Lung (tissue), 12 donors: ENCODE data around the gene SLC13A5. TPM values are rescaled to one million over a fixed set of nuclear protein-coding genes. Genes with fewer than 3 reads are reported as not detected.

Experiments
- ATAC-seq: fragments of 200-7000 bp; cut with Tn5 transposase; one replicate; pipeline ENCODE4 v1.9.1; 2020; ENCODE audit warnings: moderate number of reproducible peaks; ENCODE audit not compliant: insufficient read depth, low FRiP score
- DNase-seq, 3 donors: peaks; one replicate each; pipeline ENCODE4 v3.0.0-alpha.2; 2013 to 2017
- H3K27ac ChIP-seq, 2 donors: one replicate each; pipeline ENCODE4 v1.5.1; 2013; ENCODE audit warnings: mild to moderate bottlenecking in 2 of 2, moderate library complexity in 2 of 2, control low read depth in 1 of 2, inconsistent platforms in 1 of 2, low read depth in 1 of 2, low read length in 1 of 2
- H3K27me3 ChIP-seq, 3 donors: one replicate each; pipeline ENCODE4 v1.5.1; 2013; ENCODE audit warnings: low read length in 2 of 3; ENCODE audit not compliant: control insufficient read depth in 3 of 3, insufficient read depth in 3 of 3
- H3K36me3 ChIP-seq, 4 donors: one replicate each; pipeline ENCODE4 v1.5.1; 2013; ENCODE audit warnings: low read length in 4 of 4, mild to moderate bottlenecking in 1 of 4, moderate library complexity in 1 of 4; ENCODE audit not compliant: control insufficient read depth in 4 of 4, insufficient read depth in 4 of 4
- H3K4me1 ChIP-seq, 5 donors: one replicate each; pipeline ENCODE4 v1.5.1; 2013; ENCODE audit warnings: low read length in 5 of 5, mild to moderate bottlenecking in 2 of 5, moderate library complexity in 1 of 5; ENCODE audit not compliant: control insufficient read depth in 5 of 5, insufficient read depth in 5 of 5
- H3K4me3 ChIP-seq: one replicate; pipeline ENCODE4 v1.5.1; 2013; ENCODE audit warnings: mild to moderate bottlenecking, control low read depth, moderate library complexity
- H3K9ac ChIP-seq, 2 donors: one replicate each; pipeline ENCODE4 v1.5.1; 2013; ENCODE audit warnings: low read length in 2 of 2, control low read depth in 1 of 2; ENCODE audit not compliant: insufficient read depth in 1 of 2
- H3K9me3 ChIP-seq, 4 donors: one replicate each; pipeline ENCODE4 v1.5.1; 2013; ENCODE audit warnings: low read length in 3 of 4, mild to moderate bottlenecking in 1 of 4, moderate library complexity in 1 of 4; ENCODE audit not compliant: control insufficient read depth in 4 of 4, insufficient read depth in 3 of 4
- WGBS, 2 donors: extraction: QIAGEN DNeasy Blood & Tissue Kit; methylation state at CpG; one replicate each; pipeline ENCODE4 v1.1.7; 2013; 5-methylcytosine and 5-hydroxymethylcytosine counted together
- polyA plus RNA-seq, 2 donors: library from polyadenylated mRNA; stranded (reverse); fragments of 200-250 nt; gene quantifications; one replicate each; pipeline ENCODE4 v1.2.1, GENCODE V29; 2013
- total RNA-seq, 2 donors: library from RNA; depleted of rRNA in 1 of 2; stranded (reverse); fragments of >200 nt in 1 of 2; gene quantifications; one replicate each; pipeline ENCODE4 v1.2.1, GENCODE V29; 2014 to 2021
- TF ChIP-seq, protein P1 (sequence below): IDR thresholded peaks from 2 replicates; pipeline ENCODE4 v1.5.1; 2012; ENCODE audit warnings: mild to moderate bottlenecking; ENCODE audit errors: control extremely low read depth, extremely low read depth
- donor health status: control.
- donor health status: control.
- donor health status: Bipolar disorder and iron deficiency.
- donor health status: healthy.
- donor health status: DM: yes; HTN: yes; CAD: no.

SLC13A5 gene
- total and polyA plus RNA-seq, 4 donors: 0.18 TPM; not detected in 3

DNA sequence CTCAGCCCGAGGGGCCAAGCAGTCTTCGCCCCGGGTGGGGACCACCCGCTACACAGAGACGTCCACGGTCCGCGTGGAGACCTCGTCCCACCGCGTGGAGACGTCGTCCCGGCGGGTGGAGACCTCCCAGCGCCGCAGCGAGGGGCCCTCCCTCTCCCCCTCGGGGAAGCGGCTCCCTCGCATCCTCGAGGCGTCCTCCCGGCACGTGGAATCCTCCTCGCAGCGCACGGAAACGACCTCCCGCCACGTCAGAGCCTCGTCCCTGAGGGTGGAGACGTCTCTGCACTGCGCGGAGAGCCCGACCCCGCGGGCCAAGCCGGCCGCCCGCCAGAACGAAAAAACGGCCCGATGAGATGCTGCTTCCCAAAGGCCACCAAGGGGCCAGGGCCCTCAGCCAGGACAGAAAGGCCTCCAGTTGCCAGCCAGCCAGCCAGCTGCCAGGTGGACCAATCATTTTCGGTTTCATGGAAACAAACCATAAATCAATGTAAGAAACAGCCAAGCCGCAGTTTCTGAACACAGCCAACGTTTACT, 61.2 kb downstream of the SLC13A5 start:
- Histone ChIP-seq H3K9ac (peak overlapping the region in 1 of 2 donors; percentile 47), H3K27me3 (peaks cover 0 to 27% (median 24%) of the 10 kb centered on the region in 3 donors), H3K4me1 (peaks cover 10 to 40% (median 14%) of the 10 kb centered on the region in 5 donors), H3K9me3 (peaks cover 0 to 4% (median 0%) of the 10 kb centered on the region in 4 donors), H3K36me3 (peaks cover 5 to 24% (median 9%) of the 10 kb centered on the region in 4 donors), H3K4me3 (peak overlapping the region; percentile 89), H3K27ac (peak overlapping the region in 1 of 2 donors; percentile 75)
- 1 to 6% methylated on average over 45 to 47 of the region's 47 CpGs for WGBS, 2 donors
- DNase-seq (peak; percentile 58 to 69 (median 59)), ATAC-seq (no peak)
- TF ChIP-seq, protein P1, sequence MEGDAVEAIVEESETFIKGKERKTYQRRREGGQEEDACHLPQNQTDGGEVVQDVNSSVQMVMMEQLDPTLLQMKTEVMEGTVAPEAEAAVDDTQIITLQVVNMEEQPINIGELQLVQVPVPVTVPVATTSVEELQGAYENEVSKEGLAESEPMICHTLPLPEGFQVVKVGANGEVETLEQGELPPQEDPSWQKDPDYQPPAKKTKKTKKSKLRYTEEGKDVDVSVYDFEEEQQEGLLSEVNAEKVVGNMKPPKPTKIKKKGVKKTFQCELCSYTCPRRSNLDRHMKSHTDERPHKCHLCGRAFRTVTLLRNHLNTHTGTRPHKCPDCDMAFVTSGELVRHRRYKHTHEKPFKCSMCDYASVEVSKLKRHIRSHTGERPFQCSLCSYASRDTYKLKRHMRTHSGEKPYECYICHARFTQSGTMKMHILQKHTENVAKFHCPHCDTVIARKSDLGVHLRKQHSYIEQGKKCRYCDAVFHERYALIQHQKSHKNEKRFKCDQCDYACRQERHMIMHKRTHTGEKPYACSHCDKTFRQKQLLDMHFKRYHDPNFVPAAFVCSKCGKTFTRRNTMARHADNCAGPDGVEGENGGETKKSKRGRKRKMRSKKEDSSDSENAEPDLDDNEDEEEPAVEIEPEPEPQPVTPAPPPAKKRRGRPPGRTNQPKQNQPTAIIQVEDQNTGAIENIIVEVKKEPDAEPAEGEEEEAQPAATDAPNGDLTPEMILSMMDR: no peak

DNA sequence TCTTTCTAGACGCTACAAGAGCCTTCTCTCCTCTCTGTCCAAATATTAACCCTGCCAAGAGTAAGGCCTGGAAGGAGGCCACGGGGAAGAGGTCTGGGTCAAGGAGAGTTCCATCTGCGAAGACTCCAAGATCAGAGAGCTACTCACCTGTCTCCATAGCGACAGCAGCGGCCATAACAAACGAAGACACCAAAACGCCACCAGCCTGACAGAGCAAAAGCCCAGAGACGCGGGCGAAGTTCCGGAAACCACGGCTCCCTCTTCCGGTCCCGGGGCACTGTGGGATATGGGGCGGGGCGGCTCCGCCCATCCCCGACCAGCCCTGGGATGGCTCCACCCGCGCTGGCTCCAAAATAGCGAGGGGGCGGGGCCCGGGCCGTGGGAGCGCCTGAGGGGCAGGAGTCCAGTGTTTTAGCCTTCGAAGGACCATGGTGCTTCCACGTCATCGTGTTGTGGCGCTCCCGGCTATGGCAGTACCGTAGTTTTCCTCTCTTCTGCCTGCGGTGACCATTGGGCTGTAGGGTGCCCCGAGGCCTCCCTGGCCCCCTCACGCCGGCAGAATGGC, 61.7 kb downstream of the SLC13A5 start, which contains the start of the genes C17orf100 and MED31:
TSS of gene C17orf100 (plus strand) at position 409 of the 565 bp plus-strand sequence. CDS start at position 561, 152 bp downstream.
TSS of gene MED31 (minus strand) at position 252 of the 565 bp plus-strand sequence. CDS start at position 175, 77 bp downstream.
- TF ChIP-seq, protein P1: no peak
- Histone ChIP-seq H3K36me3 (peaks cover 5 to 24% (median 9%) of the 10 kb centered on the region in 4 donors), H3K9ac (peak within 1 kb of the TSS; percentile 71 to 77), H3K4me3 (peak within 1 kb of the TSS; percentile 89), H3K9me3 (peaks cover 0 to 4% (median 0%) of the 10 kb centered on the region in 4 donors), H3K4me1 (peaks cover 10 to 40% (median 14%) of the 10 kb centered on the region in 5 donors), H3K27me3 (peaks cover 0 to 26% (median 24%) of the 10 kb centered on the region in 3 donors), H3K27ac (peak within 1 kb of the TSS; percentile 83 to 98)
- ATAC-seq (peak; percentile 98), DNase-seq (peak; percentile 94 to 95 (median 94))
- 0 to 2% methylated on average over 35 of the region's 35 CpGs for WGBS, 2 donors

DNA sequence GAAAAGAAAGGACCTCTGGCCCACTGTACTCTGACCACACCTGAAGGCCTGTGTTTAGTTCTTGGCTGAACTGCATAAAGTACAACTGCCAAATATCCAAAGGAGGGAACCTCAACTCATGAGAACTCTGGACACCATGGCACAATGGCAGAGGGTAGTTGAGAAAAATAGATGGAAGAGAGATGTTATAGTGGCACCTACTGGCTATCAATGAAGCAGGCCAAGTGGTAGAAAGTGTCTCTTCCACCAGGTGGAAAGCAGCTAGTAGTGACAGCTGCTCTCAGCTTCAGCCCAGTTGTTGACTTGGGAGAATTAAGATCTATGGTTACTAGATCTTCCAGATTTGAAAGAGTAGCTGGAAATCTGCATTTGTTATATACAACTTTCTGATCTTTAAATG, 65.0 kb downstream of the SLC13A5 start:
- H3K4me3 ChIP-seq: no peak overlapping the region
- TF ChIP-seq, protein P1: no peak
- H3K9me3 ChIP-seq: peaks cover 0 to 4% (median 0%) of the 10 kb centered on the region in 4 donors
- no peak for ATAC-seq
- DNase-seq: peak in 1 of 3 donors; percentile 4
- H3K27me3 ChIP-seq: peaks cover 0 to 4% (median 2%) of the 10 kb centered on the region in 3 donors
- peaks cover 10 to 33% (median 13%) of the 10 kb centered on the region in 4 donors for H3K36me3 ChIP-seq
- no peak overlapping the region for H3K27ac ChIP-seq
- peaks cover 0 to 23% (median 11%) of the 10 kb centered on the region in 5 donors for H3K4me1 ChIP-seq
- no peak overlapping the region for H3K9ac ChIP-seq
